Measurements from ENCODE around the gene RAB40C. TPM values are rescaled to one million over a fixed set of nuclear protein-coding genes. Genes with fewer than 3 reads are reported as not detected.
A peak's percentile ranks its signal among the peaks of the same experiment; 100 is the strongest.

Gene RAB40C
- total and polyA plus RNA-seq, 10 of the 15 experiments (the other 5 are each of a cell fraction or from before 2014, with no cell fraction given), result 0.06 to 12.8 (median 4.6) TPM

DNA sequence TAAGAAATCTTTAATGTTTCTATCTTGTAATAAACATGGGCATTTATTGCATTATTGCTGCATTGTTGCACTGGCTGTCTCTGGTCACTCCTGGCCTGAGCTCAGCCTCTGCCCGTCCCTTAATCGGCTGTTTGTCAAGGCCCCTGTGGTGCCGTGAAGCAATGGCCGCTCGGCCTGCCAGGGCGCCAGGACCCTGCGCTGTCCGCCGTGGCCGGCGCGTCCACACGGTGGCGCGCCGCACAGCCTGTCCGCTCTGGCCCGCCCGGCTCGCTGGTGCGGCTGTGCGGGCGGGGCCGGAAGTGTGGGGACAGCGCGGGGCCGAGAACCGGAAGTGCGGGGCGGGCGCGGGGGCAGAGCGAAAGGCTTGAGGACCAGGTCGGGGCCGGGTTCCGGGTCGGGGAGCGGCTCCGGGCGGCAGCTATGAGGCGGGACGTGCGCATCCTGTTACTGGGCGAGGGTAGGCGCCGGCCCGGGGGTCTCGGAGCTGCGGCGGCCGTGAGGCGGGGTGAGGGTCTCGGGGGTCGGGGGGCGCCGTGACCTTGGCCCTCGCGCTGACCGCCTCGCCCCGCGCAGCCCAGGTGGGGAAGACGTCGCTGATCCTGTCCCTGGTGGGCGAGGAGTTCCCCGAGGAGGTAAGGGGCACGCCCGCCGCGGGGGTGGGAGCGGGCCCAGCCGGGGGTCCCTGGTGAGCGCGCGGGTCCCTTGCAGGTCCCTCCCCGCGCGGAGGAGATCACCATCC, 78.1 kb downstream of the RAB40C start, which contains the start of gene RHOT2:
RHOT2 (plus strand) TSS at position 353 of the 739 bp plus-strand sequence; CDS start at position 421, 68 bp downstream.
- POLR2A ChIA-PET, result interaction anchor here (0.7 to 1.2 kb wide), 4 partner anchors 13 to 1801 kb away, joined by 3 to 4 read pairs (median 4); partner anchors contain the start of genes METTL26, STUB1 and WDR90
- no peak for TF ChIP-seq PAX8 (IDR thresholded peaks at IDR 0.05)
- TF ChIP-seq EZH2 (IDR thresholded peaks at IDR 0.05; ENCODE audit: borderline replicate concordance, control insufficient read depth, low read depth, low read length), result no peak
- TF ChIP-seq, protein P1, sequence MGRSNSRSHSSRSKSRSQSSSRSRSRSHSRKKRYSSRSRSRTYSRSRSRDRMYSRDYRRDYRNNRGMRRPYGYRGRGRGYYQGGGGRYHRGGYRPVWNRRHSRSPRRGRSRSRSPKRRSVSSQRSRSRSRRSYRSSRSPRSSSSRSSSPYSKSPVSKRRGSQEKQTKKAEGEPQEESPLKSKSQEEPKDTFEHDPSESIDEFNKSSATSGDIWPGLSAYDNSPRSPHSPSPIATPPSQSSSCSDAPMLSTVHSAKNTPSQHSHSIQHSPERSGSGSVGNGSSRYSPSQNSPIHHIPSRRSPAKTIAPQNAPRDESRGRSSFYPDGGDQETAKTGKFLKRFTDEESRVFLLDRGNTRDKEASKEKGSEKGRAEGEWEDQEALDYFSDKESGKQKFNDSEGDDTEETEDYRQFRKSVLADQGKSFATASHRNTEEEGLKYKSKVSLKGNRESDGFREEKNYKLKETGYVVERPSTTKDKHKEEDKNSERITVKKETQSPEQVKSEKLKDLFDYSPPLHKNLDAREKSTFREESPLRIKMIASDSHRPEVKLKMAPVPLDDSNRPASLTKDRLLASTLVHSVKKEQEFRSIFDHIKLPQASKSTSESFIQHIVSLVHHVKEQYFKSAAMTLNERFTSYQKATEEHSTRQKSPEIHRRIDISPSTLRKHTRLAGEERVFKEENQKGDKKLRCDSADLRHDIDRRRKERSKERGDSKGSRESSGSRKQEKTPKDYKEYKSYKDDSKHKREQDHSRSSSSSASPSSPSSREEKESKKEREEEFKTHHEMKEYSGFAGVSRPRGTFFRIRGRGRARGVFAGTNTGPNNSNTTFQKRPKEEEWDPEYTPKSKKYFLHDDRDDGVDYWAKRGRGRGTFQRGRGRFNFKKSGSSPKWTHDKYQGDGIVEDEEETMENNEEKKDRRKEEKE (IDR thresholded peaks at IDR 0.05), result peak; percentile 62
- 0 out of 2 replicates have a peak, but pooled peaks have one; percentile 69 for TF ChIP-seq TCF12 (IDR thresholded peaks at IDR 0.05; ENCODE audit: low read depth, low read length)
- no peak for TF ChIP-seq MYB (IDR thresholded peaks at IDR 0.05; ENCODE audit: borderline replicate concordance, low read depth, low read length)
- peak; percentile 78; the same call in 1 of the 2 replicates for TF ChIP-seq GATAD2B (conservative IDR thresholded peaks at IDR 0.05; ENCODE audit: low read depth)
- no peak; the same call in 1 of the 2 replicates for TF ChIP-seq TBL1XR1 (IDR thresholded peaks at IDR 0.05; ENCODE audit: low read depth, low read length)
- TF ChIP-seq, protein P2, sequence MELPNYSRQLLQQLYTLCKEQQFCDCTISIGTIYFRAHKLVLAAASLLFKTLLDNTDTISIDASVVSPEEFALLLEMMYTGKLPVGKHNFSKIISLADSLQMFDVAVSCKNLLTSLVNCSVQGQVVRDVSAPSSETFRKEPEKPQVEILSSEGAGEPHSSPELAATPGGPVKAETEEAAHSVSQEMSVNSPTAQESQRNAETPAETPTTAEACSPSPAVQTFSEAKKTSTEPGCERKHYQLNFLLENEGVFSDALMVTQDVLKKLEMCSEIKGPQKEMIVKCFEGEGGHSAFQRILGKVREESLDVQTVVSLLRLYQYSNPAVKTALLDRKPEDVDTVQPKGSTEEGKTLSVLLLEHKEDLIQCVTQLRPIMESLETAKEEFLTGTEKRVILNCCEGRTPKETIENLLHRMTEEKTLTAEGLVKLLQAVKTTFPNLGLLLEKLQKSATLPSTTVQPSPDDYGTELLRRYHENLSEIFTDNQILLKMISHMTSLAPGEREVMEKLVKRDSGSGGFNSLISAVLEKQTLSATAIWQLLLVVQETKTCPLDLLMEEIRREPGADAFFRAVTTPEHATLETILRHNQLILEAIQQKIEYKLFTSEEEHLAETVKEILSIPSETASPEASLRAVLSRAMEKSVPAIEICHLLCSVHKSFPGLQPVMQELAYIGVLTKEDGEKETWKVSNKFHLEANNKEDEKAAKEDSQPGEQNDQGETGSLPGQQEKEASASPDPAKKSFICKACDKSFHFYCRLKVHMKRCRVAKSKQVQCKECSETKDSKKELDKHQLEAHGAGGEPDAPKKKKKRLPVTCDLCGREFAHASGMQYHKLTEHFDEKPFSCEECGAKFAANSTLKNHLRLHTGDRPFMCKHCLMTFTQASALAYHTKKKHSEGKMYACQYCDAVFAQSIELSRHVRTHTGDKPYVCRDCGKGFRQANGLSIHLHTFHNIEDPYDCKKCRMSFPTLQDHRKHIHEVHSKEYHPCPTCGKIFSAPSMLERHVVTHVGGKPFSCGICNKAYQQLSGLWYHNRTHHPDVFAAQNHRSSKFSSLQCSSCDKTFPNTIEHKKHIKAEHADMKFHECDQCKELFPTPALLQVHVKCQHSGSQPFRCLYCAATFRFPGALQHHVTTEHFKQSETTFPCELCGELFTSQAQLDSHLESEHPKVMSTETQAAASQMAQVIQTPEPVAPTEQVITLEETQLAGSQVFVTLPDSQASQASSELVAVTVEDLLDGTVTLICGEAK (IDR thresholded peaks at IDR 0.05; ENCODE audit: borderline replicate concordance), result peak; percentile 82
- no peak for TF ChIP-seq MEF2B (IDR thresholded peaks at IDR 0.05; ENCODE audit: partially characterized antibody, poor library complexity, severe bottlenecking)
- TF ChIP-seq EP300 (IDR thresholded peaks at IDR 0.05; ENCODE audit: borderline replicate concordance in 1 of 2, control insufficient read depth in 1 of 2, low read depth in 2 of 2, low read length in 2 of 2), result no peak; a peak in 1 of 4 replicates
- TF ChIP-seq SIN3A (IDR thresholded peaks at IDR 0.05; ENCODE audit: low read depth, low read length), result no peak
- no peak for TF ChIP-seq NFIC (IDR thresholded peaks at IDR 0.05; ENCODE audit: low read depth, low read length)
- peak; percentile 99 for TF ChIP-seq SMARCA5 (IDR thresholded peaks at IDR 0.05)
- TF ChIP-seq SREBF1 (IDR thresholded peaks at IDR 0.05; ENCODE audit: low read length), result 0 out of 2 replicates have a peak, but pooled peaks have one; percentile 5
- no peak for TF ChIP-seq IKZF2 (IDR thresholded peaks at IDR 0.05)

More for the DNA sequence above, 78.1 kb downstream of the RAB40C start, which contains the start of gene RHOT2:
- Histone ChIP-seq H3K27me3 (replicated peaks in 1 of 2; ENCODE audit: control insufficient read depth in 2 of 2, insufficient read depth in 2 of 2, low read length in 1 of 2) (no peaks in the 10 kb centered on the region), H3K4me2 (ENCODE audit: control insufficient read depth, insufficient read depth) (peak within 1 kb of the TSS; percentile 82), H3K4me3 (peak within 1 kb of the TSS; percentile 90), H3K9ac (ENCODE audit: control insufficient read depth, insufficient read depth, low read length) (peak within 1 kb of the TSS; percentile 97), H3K27ac (ENCODE audit: control insufficient read depth, insufficient read depth) (peak within 1 kb of the TSS; percentile 73), H3K9me3 (replicated peaks; ENCODE audit: control insufficient read depth, insufficient read depth, low read length) (no peaks in the 10 kb centered on the region), H3K4me1 (ENCODE audit: control insufficient read depth, insufficient read depth, low read length) (peaks cover 2% of the 10 kb centered on the region; the same call in 1 of the 2 replicates), H2AFZ (ENCODE audit: control insufficient read depth, low read depth, low read length) (peak within 1 kb of the TSS; percentile 84), H3K36me3 (ENCODE audit: control insufficient read depth in 2 of 2, insufficient read depth in 2 of 2, low read length in 1 of 2) (peaks cover 0 to 16% of the 10 kb centered on the region in 2 experiments; a peak in 3 of 4 replicates), H4K20me1 (ENCODE audit: control insufficient read depth, insufficient read depth) (no peaks in the 10 kb centered on the region; the same call in 1 of the 2 replicates), H3K79me2 (ENCODE audit: control insufficient read depth, insufficient read depth, low read length) (peaks cover 16% of the 10 kb centered on the region)
- FAIRE-seq, result peak; percentile 52
- in situ Hi-C loops (cut with MboI), result loop anchor here (10.0 kb wide), 1 partner anchor 273 kb away; the partner anchor contains the start of gene NME4
- SMC1A ChIA-PET (ENCODE audit: uncharacterized antibody, unreplicated experiment), result no interaction called here
- intact Hi-C loops (cut with micrococcal nuclease; ENCODE audit: unreplicated experiment), result loop anchor here (10.0 kb wide), 1 partner anchor 273 kb away; the partner anchor contains the start of gene NME4
- 2% methylated on average over 64 of the region's 78 CpGs for WGBS (ENCODE audit: insufficient coverage, insufficient replicate concordance, low lambda C conversion rate, missing lambda C conversion rate)
- DNase-seq (ENCODE audit: low read depth, low spot score), result peak; percentile 48
- RAD21 ChIA-PET (ENCODE audit: unreplicated experiment), result interaction anchor here (1.3 kb wide), 1 partner anchor 22 kb away, joined by 3 read pairs; the partner anchor contains the start of gene WDR24
- BruUV-seq (replicated peaks), result no TSS peak
- peak; percentile 99 for ATAC-seq
- CTCF ChIA-PET, result interaction anchor here (0.6 to 1.8 kb wide), 6 partner anchors 8 to 292 kb away, joined by 3 to 11 read pairs (median 4); partner anchors contain the start of genes METTL26, STUB1 and WDR90
